Endodermal cell (in vitro differentiated cells): ENCODE measurements around the gene PGBD5. TPM values are rescaled to one million over a fixed set of nuclear protein-coding genes. Genes with fewer than 3 reads are reported as not detected.

Source experiments
- DNase-seq: peaks from one replicate; pipeline ENCODE4 v3.0.0-alpha.2; 2017
- H3K27ac ChIP-seq: 2 replicates; pipeline ENCODE4 v1.5.1; 2013; ENCODE audit warnings: mild to moderate bottlenecking, low read depth, low read length, moderate library complexity
- H3K27me3 ChIP-seq: 2 replicates; pipeline ENCODE4 v1.6.1; 2013; ENCODE audit warnings: mild to moderate bottlenecking, low read length, moderate library complexity; ENCODE audit not compliant: insufficient read depth, control insufficient read depth, poor library complexity, severe bottlenecking
- H3K36me3 ChIP-seq: 2 replicates; pipeline ENCODE4 v1.7.0; 2013; ENCODE audit warnings: mild to moderate bottlenecking, low read length, moderate library complexity; ENCODE audit not compliant: control insufficient read depth, insufficient read depth
- H3K4me1 ChIP-seq: one replicate; pipeline ENCODE4 v1.7.0; 2013; ENCODE audit warnings: low read length; ENCODE audit not compliant: control insufficient read depth, insufficient read depth
- H3K4me3 ChIP-seq: 2 replicates; pipeline ENCODE4 v1.5.1; 2013; ENCODE audit warnings: mild to moderate bottlenecking, low read length, moderate library complexity
- H3K9ac ChIP-seq: 2 replicates; pipeline ENCODE4 v1.6.1; 2013; ENCODE audit warnings: mild to moderate bottlenecking, low read length, moderate library complexity; ENCODE audit not compliant: poor library complexity, severe bottlenecking; ENCODE audit errors: extremely low read depth
- H3K9me3 ChIP-seq: 2 replicates; pipeline ENCODE4 v1.6.1; 2013; ENCODE audit warnings: mild to moderate bottlenecking, low read length, moderate library complexity; ENCODE audit not compliant: control insufficient read depth
- H3K27ac Mint-ChIP-seq: 2 replicates; pipeline ENCODE4 v1.8.0; 2020; ENCODE audit warnings: mixed read lengths
- H3K27me3 Mint-ChIP-seq: 2 replicates; pipeline ENCODE4 v1.8.0; 2021; ENCODE audit warnings: mild to moderate bottlenecking, mixed read lengths; ENCODE audit not compliant: insufficient read depth
- H3K36me3 Mint-ChIP-seq: 2 replicates; pipeline ENCODE4 v1.8.0; 2020; ENCODE audit warnings: low read depth, mixed read lengths
- H3K4me1 Mint-ChIP-seq: 2 replicates; pipeline ENCODE4 v1.8.0; 2020; ENCODE audit warnings: mixed read lengths
- H3K4me3 Mint-ChIP-seq: 2 replicates; pipeline ENCODE4 v1.8.0; 2020; ENCODE audit warnings: mild to moderate bottlenecking, moderate library complexity, mixed read lengths
- H3K9me3 Mint-ChIP-seq: 2 replicates; pipeline ENCODE4 v1.8.0; 2020; ENCODE audit warnings: mild to moderate bottlenecking, mixed read lengths
- CTCF ChIP-seq: fragments of 200-600 bp; sonication (generic); conservative IDR thresholded peaks from 2 replicates; pipeline ENCODE4 v1.5.0; 2021; ENCODE audit warnings: antibody characterized with exemption, mild to moderate bottlenecking
- WGBS, 2 experiments: methylation state at CpG; one replicate each; pipeline versions ENCODE4 v1.1.5 to v1.1.7; 2013; ENCODE audit warnings: missing lambda C conversion rate in 2 of 2, mixed read lengths in 1 of 2; ENCODE audit not compliant: insufficient coverage in 1 of 2, insufficient read length in 1 of 2; 5-methylcytosine and 5-hydroxymethylcytosine counted together
- total RNA-seq, 2 donors: library from RNA; stranded (reverse); fragmentation: NEBNext Ultra II Directional in 1 of 2; extraction: Animal tissue kit (Norgen Biotek cat#: 25700) in 1 of 2; gene quantifications; 2 replicates in 1 of 2; 3 replicates in 1 of 2; pipeline ENCODE4 v1.2.1, GENCODE V29; 2021

The PGBD5 gene
- total RNA-seq, 2 donors from 2014 or later = 1.3 to 4.6 TPM

- Histone ChIP-seq H3K36me3 (no peaks in the 10 kb centered on the region), H3K27ac (no peak overlapping the region), H3K27me3 (no peaks in the 10 kb centered on the region), H3K9ac (no peak overlapping the region), H3K9me3 (no peaks in the 10 kb centered on the region), H3K4me1 (peaks cover 14% of the 10 kb centered on the region), H3K4me3 (no peak overlapping the region)
- H3K9me3 Mint-ChIP-seq = no peaks in the 10 kb centered on the region
- H3K36me3 Mint-ChIP-seq = no peaks in the 10 kb centered on the region
- WGBS, 2 experiments = 90 to 91% methylated on average over 7 to 12 of the region's 12 CpGs
- no peak for DNase-seq
- H3K4me1 Mint-ChIP-seq = peaks cover 31% of the 10 kb centered on the region
- no peak for TF ChIP-seq CTCF
- no peak overlapping the region for H3K4me3 Mint-ChIP-seq
- H3K27ac Mint-ChIP-seq = no peak overlapping the region
- peaks cover 3% of the 10 kb centered on the region for H3K27me3 Mint-ChIP-seq
Measured at GRCh38 chr1:230371923-230372703, 54.0 kb downstream of the PGBD5 start.

- peaks cover 17% of the 10 kb centered on the region for H3K4me1 ChIP-seq
- no peaks in the 10 kb centered on the region for H3K27me3 ChIP-seq
- Mint-ChIP-seq H3K4me3 (no peak overlapping the region), H3K4me1 (peaks cover 28% of the 10 kb centered on the region), H3K27ac (no peak overlapping the region), H3K9me3 (no peaks in the 10 kb centered on the region), H3K36me3 (no peaks in the 10 kb centered on the region), H3K27me3 (peaks cover 3% of the 10 kb centered on the region)
- no peaks in the 10 kb centered on the region for H3K36me3 ChIP-seq
- H3K27ac ChIP-seq = no peak overlapping the region
- 64 to 90% methylated on average over 2 to 10 of the region's 10 CpGs for WGBS, 2 experiments
- DNase-seq = no peak
- H3K9me3 ChIP-seq = no peaks in the 10 kb centered on the region
- no peak overlapping the region for H3K9ac ChIP-seq
- H3K4me3 ChIP-seq = no peak overlapping the region
- TF ChIP-seq CTCF = no peak
Measured at GRCh38 chr1:230370109-230370508, 56.0 kb downstream of the PGBD5 start.

- peaks cover 3% of the 10 kb centered on the region for H3K27me3 Mint-ChIP-seq
- no peak overlapping the region for H3K4me3 ChIP-seq
- no peak overlapping the region for H3K27ac ChIP-seq
- H3K4me1 Mint-ChIP-seq = peaks cover 22% of the 10 kb centered on the region
- 67 to 75% methylated on average over 4 of the region's 4 CpGs for WGBS, 2 experiments
- H3K36me3 ChIP-seq = no peaks in the 10 kb centered on the region
- H3K4me1 ChIP-seq = peaks cover 15% of the 10 kb centered on the region
- H3K4me3 Mint-ChIP-seq = no peak overlapping the region
- no peak overlapping the region for H3K27ac Mint-ChIP-seq
- H3K9me3 ChIP-seq = no peaks in the 10 kb centered on the region
- H3K36me3 Mint-ChIP-seq = no peaks in the 10 kb centered on the region
- H3K9me3 Mint-ChIP-seq = no peaks in the 10 kb centered on the region
- TF ChIP-seq CTCF = no peak
- H3K9ac ChIP-seq = no peak overlapping the region
- DNase-seq = no peak
- no peaks in the 10 kb centered on the region for H3K27me3 ChIP-seq
Measured at GRCh38 chr1:230368871-230369270, 57.3 kb downstream of the PGBD5 start.
